Activated CD4-positive, alpha-beta memory T cell treated with anti-CD3 and anti-CD28 coated beads for 36 hours (primary cell): ENCODE results near the gene LIMD2. TPM values are rescaled to one million over a fixed set of nuclear protein-coding genes. Genes with fewer than 3 reads are reported as not detected.

Source experiments
- CTCF ChIA-PET: fragments of 350-600 bp; sonication (Branson Sonifier 250); formaldehyde crosslinking; loops from one replicate; lab custom pipeline; 2021; ENCODE audit warnings: antibody characterized with exemption, inconsistent platforms; lab: Charles Lee
- POLR2A ChIA-PET: fragments of 350-600 bp; sonication (Branson Sonifier 250); formaldehyde crosslinking; loops from one replicate; lab custom pipeline; 2021; ENCODE audit warnings: antibody characterized with exemption; lab: Charles Lee
- DNase-seq: peaks from one replicate; pipeline ENCODE4 v3.0.0-alpha.2; 2020
- H3K27ac Mint-ChIP-seq: one replicate; pipeline ENCODE4 v1.8.0; 2021; ENCODE audit warnings: mixed read lengths
- H3K27me3 Mint-ChIP-seq: one replicate; pipeline ENCODE4 v1.8.0; 2021; ENCODE audit warnings: mixed read lengths
- H3K36me3 Mint-ChIP-seq: one replicate; pipeline ENCODE4 v1.8.0; 2021; ENCODE audit warnings: mixed read lengths
- H3K4me1 Mint-ChIP-seq: one replicate; pipeline ENCODE4 v1.8.0; 2021; ENCODE audit warnings: low read depth, mixed read lengths
- H3K4me3 Mint-ChIP-seq: one replicate; pipeline ENCODE4 v1.8.0; 2021; ENCODE audit warnings: mild to moderate bottlenecking, mixed read lengths
- H3K9me3 Mint-ChIP-seq: one replicate; pipeline ENCODE4 v1.8.0; 2021; ENCODE audit warnings: mixed read lengths
- intact Hi-C: fragments of 100-400 bp; cut with micrococcal nuclease; formaldehyde crosslinking; loops from one replicate; pipeline ENCODE4 v1.15.1; 2023
- total RNA-seq, 2 experiments: library from RNA; stranded (reverse); gene quantifications; one replicate each; pipeline ENCODE4 v1.2.3, GENCODE V29; 2021

Gene LIMD2
- total RNA-seq, 2 experiments from 2014 or later, result 146 to 150 TPM

GRCh38 chr17:63694229-63694949, 5.5 kb downstream of the LIMD2 start:
- no peaks in the 10 kb centered on the region for H3K27me3 Mint-ChIP-seq
- ChIA-PET POLR2A (interaction anchor here (0.7 to 1.1 kb wide), 4 partner anchors 16 to 134 kb away, joined by 3 read pairs; no protein-coding TSS in a partner anchor), CTCF (interaction anchor here (0.7 to 2.0 kb wide), 4 partner anchors 9 to 215 kb away, joined by 3 to 9 read pairs (median 3); no protein-coding TSS in a partner anchor)
- no peaks in the 10 kb centered on the region for H3K9me3 Mint-ChIP-seq
- H3K27ac Mint-ChIP-seq, result peak overlapping the region; percentile 80
- no peak overlapping the region for H3K4me3 Mint-ChIP-seq
- no peak for DNase-seq
- H3K4me1 Mint-ChIP-seq, result peaks cover 37% of the 10 kb centered on the region
- peaks cover 33% of the 10 kb centered on the region for H3K36me3 Mint-ChIP-seq
- intact Hi-C loops, result no loop called here

GRCh38 chr17:63693411-63694113, 6.4 kb downstream of the LIMD2 start:
- peaks cover 32% of the 10 kb centered on the region for H3K36me3 Mint-ChIP-seq
- CTCF ChIA-PET, result interaction anchor here (0.7 to 1.4 kb wide), 3 partner anchors 9 to 214 kb away, joined by 3 to 4 read pairs (median 3); no protein-coding TSS in a partner anchor
- POLR2A ChIA-PET, result interaction anchor here (1.7 kb wide), 1 partner anchor 140 kb away, joined by 4 read pairs; no protein-coding TSS in a partner anchor
- H3K4me1 Mint-ChIP-seq, result peaks cover 37% of the 10 kb centered on the region
- no peak overlapping the region for H3K4me3 Mint-ChIP-seq
- intact Hi-C loops, result no loop called here
- no peaks in the 10 kb centered on the region for H3K9me3 Mint-ChIP-seq
- peak overlapping the region; percentile 5 for H3K27ac Mint-ChIP-seq
- H3K27me3 Mint-ChIP-seq, result no peaks in the 10 kb centered on the region
- no peak for DNase-seq

GRCh38 chr17:63692195-63692816, 7.6 kb downstream of the LIMD2 start:
- ChIA-PET POLR2A (interaction anchor here (1.7 kb wide), 1 partner anchor 141 kb away, joined by 4 read pairs; no protein-coding TSS in a partner anchor), CTCF (interaction anchor here (1.4 kb wide), 1 partner anchor 81 kb away, joined by 4 read pairs; no protein-coding TSS in a partner anchor)
- Mint-ChIP-seq H3K9me3 (no peaks in the 10 kb centered on the region), H3K4me3 (no peak overlapping the region), H3K27me3 (no peaks in the 10 kb centered on the region), H3K36me3 (peaks cover 27% of the 10 kb centered on the region), H3K27ac (no peak overlapping the region), H3K4me1 (peaks cover 35% of the 10 kb centered on the region)
- no peak for DNase-seq
- intact Hi-C loops, result no loop called here

GRCh38 chr17:63689479-63689878, 10.4 kb downstream of the LIMD2 start:
- no peak overlapping the region for H3K4me3 Mint-ChIP-seq
- H3K27me3 Mint-ChIP-seq, result no peaks in the 10 kb centered on the region
- H3K9me3 Mint-ChIP-seq, result no peaks in the 10 kb centered on the region
- intact Hi-C loops, result no loop called here
- no peak for DNase-seq
- H3K27ac Mint-ChIP-seq, result no peak overlapping the region
- ChIA-PET CTCF (no interaction called here), POLR2A (no interaction called here)
- H3K36me3 Mint-ChIP-seq, result peaks cover 25% of the 10 kb centered on the region
- H3K4me1 Mint-ChIP-seq, result peaks cover 22% of the 10 kb centered on the region

GRCh38 chr17:63688396-63689020, 11.4 kb downstream of the LIMD2 start:
- peak; percentile 41 for DNase-seq
- ChIA-PET CTCF (interaction anchor here (0.9 to 1.0 kb wide), 2 partner anchors 22 to 160 kb away, joined by 3 read pairs; no protein-coding TSS in a partner anchor), POLR2A (interaction anchor here (1.8 kb wide), 1 partner anchor 9 kb away, joined by 5 read pairs; no protein-coding TSS in a partner anchor)
- no peaks in the 10 kb centered on the region for H3K9me3 Mint-ChIP-seq
- H3K36me3 Mint-ChIP-seq, result peaks cover 23% of the 10 kb centered on the region
- intact Hi-C loops, result no loop called here
- H3K4me1 Mint-ChIP-seq, result peaks cover 22% of the 10 kb centered on the region
- H3K27me3 Mint-ChIP-seq, result no peaks in the 10 kb centered on the region
- peak overlapping the region; percentile 65 for H3K27ac Mint-ChIP-seq
- no peak overlapping the region for H3K4me3 Mint-ChIP-seq

GRCh38 chr17:63686138-63686685, 13.7 kb downstream of the LIMD2 start:
- Mint-ChIP-seq H3K36me3 (peaks cover 17% of the 10 kb centered on the region), H3K9me3 (no peaks in the 10 kb centered on the region), H3K4me1 (peaks cover 18% of the 10 kb centered on the region), H3K4me3 (no peak overlapping the region), H3K27ac (peak overlapping the region; percentile 82), H3K27me3 (no peaks in the 10 kb centered on the region)
- ChIA-PET CTCF (interaction anchor here (1.0 to 1.4 kb wide), 4 partner anchors 25 to 261 kb away, joined by 3 read pairs; no protein-coding TSS in a partner anchor), POLR2A (interaction anchor here (1.1 to 1.3 kb wide), 2 partner anchors 12 to 15 kb away, joined by 3 to 4 read pairs; no protein-coding TSS in a partner anchor)
- intact Hi-C loops, result no loop called here
- no peak for DNase-seq

GRCh38 chr17:63685578-63685977, 14.3 kb downstream of the LIMD2 start:
- CTCF ChIA-PET, result interaction anchor here (1.0 to 1.2 kb wide), 2 partner anchors 74 to 260 kb away, joined by 3 read pairs; no protein-coding TSS in a partner anchor
- intact Hi-C loops, result no loop called here
- POLR2A ChIA-PET, result no interaction called here

GRCh38 chr17:63685041-63685440, 14.9 kb downstream of the LIMD2 start:
- Mint-ChIP-seq H3K27ac (no peak overlapping the region), H3K4me1 (peaks cover 18% of the 10 kb centered on the region), H3K9me3 (no peaks in the 10 kb centered on the region), H3K36me3 (peaks cover 8% of the 10 kb centered on the region), H3K27me3 (no peaks in the 10 kb centered on the region), H3K4me3 (no peak overlapping the region)
- intact Hi-C loops, result no loop called here
- no peak for DNase-seq
- ChIA-PET POLR2A (no interaction called here), CTCF (interaction anchor here (1.0 to 1.2 kb wide), 2 partner anchors 74 to 259 kb away, joined by 3 read pairs; no protein-coding TSS in a partner anchor)

More at GRCh38 chr17:63685578-63685977, 14.3 kb downstream of the LIMD2 start:
- Mint-ChIP-seq H3K36me3 (peaks cover 11% of the 10 kb centered on the region), H3K9me3 (no peaks in the 10 kb centered on the region), H3K4me3 (no peak overlapping the region), H3K4me1 (peaks cover 18% of the 10 kb centered on the region), H3K27me3 (no peaks in the 10 kb centered on the region), H3K27ac (peak overlapping the region; percentile 82)
- no peak for DNase-seq

GRCh38 chr17:63682981-63683380, 16.9 kb downstream of the LIMD2 start:
- ChIA-PET CTCF (no interaction called here), POLR2A (interaction anchor here (0.6 kb wide), 1 partner anchor 142 kb away, joined by 5 read pairs; no protein-coding TSS in a partner anchor)
- Mint-ChIP-seq H3K4me1 (peaks cover 14% of the 10 kb centered on the region), H3K27me3 (no peaks in the 10 kb centered on the region), H3K9me3 (no peaks in the 10 kb centered on the region), H3K36me3 (peaks cover 8% of the 10 kb centered on the region), H3K4me3 (no peak overlapping the region), H3K27ac (no peak overlapping the region)
- intact Hi-C loops, result no loop called here
- no peak for DNase-seq

GRCh38 chr17:63682441-63682840, 17.5 kb downstream of the LIMD2 start:
- Mint-ChIP-seq H3K9me3 (no peaks in the 10 kb centered on the region), H3K27ac (peak overlapping the region; percentile 21), H3K4me3 (no peak overlapping the region), H3K4me1 (peaks cover 13% of the 10 kb centered on the region), H3K36me3 (peaks cover 7% of the 10 kb centered on the region), H3K27me3 (no peaks in the 10 kb centered on the region)
- intact Hi-C loops, result no loop called here
- ChIA-PET POLR2A (interaction anchor here (0.6 kb wide), 1 partner anchor 142 kb away, joined by 5 read pairs; no protein-coding TSS in a partner anchor), CTCF (no interaction called here)
- no peak for DNase-seq

GRCh38 chr17:63681530-63681929, 18.4 kb downstream of the LIMD2 start:
- CTCF ChIA-PET, result interaction anchor here (0.7 to 0.8 kb wide), 2 partner anchors 256 to 274 kb away, joined by 3 to 4 read pairs; no protein-coding TSS in a partner anchor
- Mint-ChIP-seq H3K36me3 (peaks cover 7% of the 10 kb centered on the region), H3K4me3 (no peak overlapping the region), H3K4me1 (peaks cover 9% of the 10 kb centered on the region), H3K27ac (no peak overlapping the region), H3K9me3 (no peaks in the 10 kb centered on the region), H3K27me3 (no peaks in the 10 kb centered on the region)
- POLR2A ChIA-PET, result no interaction called here
- intact Hi-C loops, result no loop called here
- DNase-seq, result no peak
